Gastroesophageal sphincter (tissue), 4 donors: Measurements from ENCODE around the gene LMF1. TPM values are rescaled to one million over a fixed set of nuclear protein-coding genes. Genes with fewer than 3 reads are reported as not detected.

Experiments
- ATAC-seq: fragments of 150-250 bp; one replicate; pipeline ENCODE4 v1.9.1; 2016; ENCODE audit warnings: mild to moderate bottlenecking, moderate library complexity
- H3K27ac ChIP-seq, 4 donors: fragments of 200-600 bp; sonication (generic) in 3 of 4; 1 replicate in 3 of 4; 2 replicates in 1 of 4; pipeline ENCODE4 v1.5.1; 2016 to 2019
- H3K27me3 ChIP-seq: fragments of 200-600 bp; sonication (generic); one replicate; pipeline ENCODE4 v1.5.1; 2019
- H3K36me3 ChIP-seq, 2 donors: fragments of 200-600 bp; sonication (generic); one replicate each; pipeline ENCODE4 v1.5.1; 2019; ENCODE audit warnings: control low read depth in 1 of 2
- H3K4me1 ChIP-seq, 3 donors: fragments of 200-600 bp; sonication (generic); 1 replicate in 2 of 3; 2 replicates in 1 of 3; pipeline ENCODE4 v1.5.1; 2016 to 2019; ENCODE audit warnings: control low read depth in 2 of 3
- H3K4me3 ChIP-seq, 2 donors: fragments of 200-600 bp; sonication (generic); one replicate each; pipeline ENCODE4 v1.5.1; 2019; ENCODE audit warnings: mild to moderate bottlenecking in 1 of 2, moderate library complexity in 1 of 2
- H3K9me3 ChIP-seq, 3 donors: fragments of 200-600 bp; sonication (generic); one replicate each; pipeline ENCODE4 v1.5.1; 2017 to 2019; ENCODE audit warnings: control low read depth in 2 of 3
- EP300 ChIP-seq: sonication (generic); formaldehyde crosslinking; IDR thresholded peaks from one replicate; pipeline ENCODE4 v1.6.1; 2017; ENCODE audit warnings: antibody characterized with exemption, mild to moderate bottlenecking
- POLR2A ChIP-seq, 2 donors: fragments of 450-650 bp; IDR thresholded peaks; one replicate each; pipeline ENCODE4 v1.6.1; 2017; ENCODE audit warnings: antibody characterized with exemption in 2 of 2, mild to moderate bottlenecking in 2 of 2, moderate library complexity in 1 of 2
- POLR2AphosphoS5 ChIP-seq: sonication (generic); formaldehyde crosslinking; IDR thresholded peaks from one replicate; pipeline ENCODE4 v1.6.1; 2017; ENCODE audit warnings: antibody characterized with exemption
- WGBS, 2 donors: methylation state at CpG; one replicate each; pipeline ENCODE4 v1.1.5; 2018; ENCODE audit warnings: low coverage in 1 of 2; 5-methylcytosine and 5-hydroxymethylcytosine counted together
- total RNA-seq, 4 donors: library from RNA; depleted of rRNA; stranded (reverse); fragments of >200 nt; gene quantifications; one replicate each; pipeline ENCODE4 v1.1.0, GENCODE V29; 2016
- TF ChIP-seq, protein P1 (sequence below), 4 experiments: fragments of 200-600 bp in 2 of 4; fragments of 450-650 bp in 2 of 4; sonication (generic) in 1 of 4; IDR thresholded peaks; one replicate each; pipeline ENCODE4 v1.5.1; 2017 to 2019; ENCODE audit warnings: antibody characterized with exemption in 4 of 4, mild to moderate bottlenecking in 2 of 4, moderate library complexity in 2 of 4

LMF1 gene
- total RNA-seq, 4 donors from 2014 or later: 13.7 to 57.3 (median 20.9) TPM

DNA sequence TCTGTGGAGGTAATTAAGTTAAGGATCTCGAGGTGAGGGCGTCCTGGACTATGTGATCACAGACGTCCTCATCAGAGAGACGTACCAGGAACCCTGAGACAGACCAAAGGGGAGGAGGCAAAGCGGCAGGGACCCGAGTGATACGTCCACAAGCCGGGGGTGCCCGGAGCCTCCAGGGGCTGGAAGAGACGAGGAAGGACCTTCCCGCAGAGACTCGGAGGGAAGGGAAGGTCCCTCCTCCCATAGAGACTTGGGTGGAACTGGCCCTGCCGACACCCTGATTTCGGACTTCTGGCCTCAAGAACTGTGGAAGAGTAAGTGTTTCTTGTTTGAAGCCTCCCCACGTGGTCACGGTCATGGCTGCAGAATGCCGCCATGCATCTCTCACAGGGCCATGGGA lies 30.8 kb downstream of the LMF1 start:
- 87 to 94% methylated on average over 3 to 14 of the region's 17 CpGs for WGBS, 2 donors
- H3K36me3 ChIP-seq: peaks cover 0 to 69% of the 10 kb centered on the region in 2 donors
- no peak for ATAC-seq
- H3K9me3 ChIP-seq: peaks cover 0 to 11% (median 0%) of the 10 kb centered on the region in 3 donors
- no peak overlapping the region for H3K4me3 ChIP-seq
- H3K27me3 ChIP-seq: no peaks in the 10 kb centered on the region
- no peak overlapping the region for H3K27ac ChIP-seq
- no peaks in the 10 kb centered on the region for H3K4me1 ChIP-seq
- TF ChIP-seq, protein P1, sequence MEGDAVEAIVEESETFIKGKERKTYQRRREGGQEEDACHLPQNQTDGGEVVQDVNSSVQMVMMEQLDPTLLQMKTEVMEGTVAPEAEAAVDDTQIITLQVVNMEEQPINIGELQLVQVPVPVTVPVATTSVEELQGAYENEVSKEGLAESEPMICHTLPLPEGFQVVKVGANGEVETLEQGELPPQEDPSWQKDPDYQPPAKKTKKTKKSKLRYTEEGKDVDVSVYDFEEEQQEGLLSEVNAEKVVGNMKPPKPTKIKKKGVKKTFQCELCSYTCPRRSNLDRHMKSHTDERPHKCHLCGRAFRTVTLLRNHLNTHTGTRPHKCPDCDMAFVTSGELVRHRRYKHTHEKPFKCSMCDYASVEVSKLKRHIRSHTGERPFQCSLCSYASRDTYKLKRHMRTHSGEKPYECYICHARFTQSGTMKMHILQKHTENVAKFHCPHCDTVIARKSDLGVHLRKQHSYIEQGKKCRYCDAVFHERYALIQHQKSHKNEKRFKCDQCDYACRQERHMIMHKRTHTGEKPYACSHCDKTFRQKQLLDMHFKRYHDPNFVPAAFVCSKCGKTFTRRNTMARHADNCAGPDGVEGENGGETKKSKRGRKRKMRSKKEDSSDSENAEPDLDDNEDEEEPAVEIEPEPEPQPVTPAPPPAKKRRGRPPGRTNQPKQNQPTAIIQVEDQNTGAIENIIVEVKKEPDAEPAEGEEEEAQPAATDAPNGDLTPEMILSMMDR (IDR thresholded peaks at IDR 0.05): no peak
- no peak for TF ChIP-seq POLR2AphosphoS5
- no peak for TF ChIP-seq EP300

DNA sequence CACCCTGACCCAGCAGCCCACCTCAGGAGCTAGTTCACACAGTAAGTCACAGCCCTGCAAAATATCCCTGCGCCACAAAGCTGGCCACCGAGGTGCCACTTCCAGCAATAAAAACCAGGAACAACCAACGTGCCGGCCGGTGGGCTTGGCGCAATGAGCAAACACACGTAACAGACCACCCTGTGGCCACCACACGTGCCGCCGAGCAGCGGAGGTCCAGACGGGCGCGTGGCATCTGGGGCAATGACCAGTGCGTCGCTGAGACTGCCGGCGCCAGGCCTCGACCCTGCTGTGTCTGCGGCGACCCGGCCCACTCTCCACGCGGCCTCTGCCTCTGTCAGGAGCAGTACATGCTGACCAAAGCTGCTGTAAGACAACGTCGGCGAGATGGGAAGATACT lies 31.5 kb downstream of the LMF1 start:
- WGBS, 2 donors: 92% methylated on average over 4 of the region's 27 CpGs; no CpG with 5 or more reads in 1 of the 2 donors
- Histone ChIP-seq H3K4me1 (no peaks in the 10 kb centered on the region), H3K36me3 (peaks cover 0 to 69% of the 10 kb centered on the region in 2 donors), H3K4me3 (no peak overlapping the region), H3K27ac (no peak overlapping the region), H3K27me3 (no peaks in the 10 kb centered on the region), H3K9me3 (peaks cover 0 to 11% (median 0%) of the 10 kb centered on the region in 3 donors)
- no peak for ATAC-seq
- no peak for TF ChIP-seq EP300
- no peak for TF ChIP-seq POLR2AphosphoS5
- TF ChIP-seq POLR2A (IDR thresholded peaks at IDR 0.05): no peak
- TF ChIP-seq, protein P1 (IDR thresholded peaks at IDR 0.05): no peak

DNA sequence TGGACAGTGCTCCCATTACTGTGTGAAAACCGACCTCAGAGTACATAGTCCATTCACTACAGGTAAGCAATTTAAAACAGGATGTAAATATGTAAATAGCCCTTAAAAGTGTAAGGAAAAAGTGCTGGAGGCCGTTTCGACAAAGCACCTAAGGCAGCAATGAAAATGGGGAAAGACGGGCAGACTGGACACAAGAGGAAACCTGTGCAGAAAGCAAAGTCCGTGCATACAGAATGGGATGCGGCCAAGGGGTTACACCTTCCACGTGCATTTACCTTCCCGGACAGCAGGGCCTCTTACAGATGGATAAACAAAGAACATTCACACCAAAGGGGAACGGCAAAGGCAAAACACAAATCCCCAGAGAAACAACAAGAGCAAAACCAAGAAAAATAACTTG lies 32.0 kb downstream of the LMF1 start:
- H3K9me3 ChIP-seq: peaks cover 0 to 11% (median 0%) of the 10 kb centered on the region in 3 donors
- TF ChIP-seq POLR2A (IDR thresholded peaks at IDR 0.05) (no peak), EP300 (no peak), POLR2AphosphoS5 (no peak)
- TF ChIP-seq, protein P1 (IDR thresholded peaks at IDR 0.05): no peak
- H3K4me3 ChIP-seq: no peak overlapping the region
- no peaks in the 10 kb centered on the region for H3K27me3 ChIP-seq
- no peaks in the 10 kb centered on the region for H3K4me1 ChIP-seq
- no peak overlapping the region for H3K27ac ChIP-seq
- H3K36me3 ChIP-seq: peaks cover 0 to 69% of the 10 kb centered on the region in 2 donors
- WGBS, 2 donors: 73 to 95% methylated on average over 7 to 9 of the region's 9 CpGs
- no peak for ATAC-seq

DNA sequence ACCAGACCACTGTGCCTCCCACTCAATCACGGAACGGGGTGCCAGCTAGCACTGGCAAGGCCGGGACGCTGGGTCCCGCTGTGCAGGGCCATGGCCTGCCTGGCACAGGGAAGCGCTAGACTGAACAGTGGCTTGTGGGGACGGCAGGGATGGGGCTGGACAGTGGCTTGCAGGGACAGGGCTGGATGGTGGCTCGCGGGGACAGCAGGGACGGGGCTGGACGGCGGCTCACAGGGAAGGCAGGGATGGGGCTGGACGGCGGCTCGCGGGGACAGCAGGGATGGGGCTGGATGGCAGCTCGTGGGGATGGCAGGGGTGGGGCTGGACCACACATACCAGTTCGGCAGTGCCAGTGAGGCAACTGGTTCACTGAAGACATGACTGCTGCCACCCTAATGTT lies 32.6 kb downstream of the LMF1 start:
- peaks cover 0 to 74% of the 10 kb centered on the region in 2 donors for H3K36me3 ChIP-seq
- H3K27ac ChIP-seq: no peak overlapping the region
- H3K4me3 ChIP-seq: no peak overlapping the region
- TF ChIP-seq EP300: no peak
- TF ChIP-seq POLR2A (IDR thresholded peaks at IDR 0.05): no peak
- H3K9me3 ChIP-seq: peaks cover 0 to 11% (median 0%) of the 10 kb centered on the region in 3 donors
- no peaks in the 10 kb centered on the region for H3K27me3 ChIP-seq
- WGBS, 2 donors: 68 to 90% methylated on average over 3 to 8 of the region's 18 CpGs
- ATAC-seq: no peak
- H3K4me1 ChIP-seq: no peaks in the 10 kb centered on the region

DNA sequence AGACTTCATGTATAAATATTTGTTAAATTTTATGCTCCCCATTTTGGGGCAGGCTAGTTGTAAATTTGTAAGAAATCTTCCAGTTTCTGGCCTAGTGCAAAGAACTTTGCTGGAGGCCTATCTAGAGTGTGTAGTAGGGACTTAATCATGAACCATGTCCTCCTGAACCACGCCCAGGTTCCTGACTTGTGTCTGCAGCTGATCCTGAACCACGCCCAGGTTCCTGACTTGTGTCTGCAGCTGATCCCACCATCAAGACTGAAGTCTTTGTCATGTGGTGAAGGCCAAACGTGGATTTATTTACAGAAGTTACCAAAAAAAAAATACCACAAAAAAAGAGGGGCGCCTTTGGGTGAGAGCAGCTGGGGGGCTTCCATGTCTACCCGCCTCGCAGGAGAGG lies 33.1 kb downstream of the LMF1 start:
- Histone ChIP-seq H3K27me3 (no peaks in the 10 kb centered on the region), H3K4me3 (no peak overlapping the region), H3K4me1 (no peaks in the 10 kb centered on the region), H3K9me3 (peaks cover 0 to 9% (median 0%) of the 10 kb centered on the region in 3 donors), H3K36me3 (peaks cover 0 to 78% of the 10 kb centered on the region in 2 donors), H3K27ac (no peak overlapping the region)
- WGBS, 2 donors: 75 to 100% methylated on average over 4 to 5 of the region's 6 CpGs
- ATAC-seq: no peak
- TF ChIP-seq POLR2A (IDR thresholded peaks at IDR 0.05) (no peak), POLR2AphosphoS5 (no peak), EP300 (no peak)
- TF ChIP-seq, protein P1 (IDR thresholded peaks at IDR 0.05): no peak
